K562 (cell line): Measurements from ENCODE around the gene MDN1. TPM values are rescaled to one million over a fixed set of nuclear protein-coding genes. Genes with fewer than 3 reads are reported as not detected.

Experiments
- BCL6 ChIP-seq: fragments of 250-450 bp; sonication (Bioruptor Pico); IDR thresholded peaks from 2 replicates; pipeline ENCODE4 v1.4.0; 2020
- CHD2 ChIP-seq: IDR thresholded peaks from 2 replicates; pipeline ENCODE4 v1.6.1; 2011; ENCODE audit warnings: low read depth, low read length
- EGR1 ChIP-seq: fragments of 450-650 bp; conservative IDR thresholded peaks from 2 replicates; pipeline ENCODE4 v1.6.1; 2017; ENCODE audit warnings: mild to moderate bottlenecking
- FOXJ3 ChIP-seq: sonication (generic); formaldehyde crosslinking; IDR thresholded peaks from 2 replicates; pipeline ENCODE4 v1.4.0; 2020; ENCODE audit warnings: mild to moderate bottlenecking, missing genetic modification reagents
- HNRNPK ChIP-seq: fragments of 200-400 bp; formaldehyde crosslinking; IDR thresholded peaks from one replicate; pipeline ENCODE4 v1.6.1; 2018; ENCODE audit warnings: mild to moderate bottlenecking, low read depth, low read length; ENCODE audit not compliant: poor library complexity, severe bottlenecking
- HNRNPL ChIP-seq: fragments of 200-400 bp; formaldehyde crosslinking; IDR thresholded peaks from 2 replicates; pipeline ENCODE4 v1.6.1; 2017; ENCODE audit warnings: low read depth, mild to moderate bottlenecking, low read length
- IFI16 ChIP-seq: fragments of 250-450 bp; sonication (Bioruptor Pico); IDR thresholded peaks from 2 replicates; pipeline ENCODE4 v2.1.2; 2022; ENCODE audit warnings: mild to moderate bottlenecking, inconsistent platforms
- KHSRP ChIP-seq: fragments of 450-650 bp; IDR thresholded peaks from 2 replicates; pipeline ENCODE4 v1.6.1; 2017
- NCOA4 ChIP-seq: fragments of 450-650 bp; IDR thresholded peaks from 2 replicates; pipeline ENCODE4 v1.6.1; 2018; ENCODE audit warnings: mild to moderate bottlenecking; ENCODE audit not compliant: partially characterized antibody
- PHF21A ChIP-seq: fragments of 450-650 bp; IDR thresholded peaks from 2 replicates; pipeline ENCODE4 v1.6.1; 2017; ENCODE audit warnings: low read depth, borderline replicate concordance
- PTRF ChIP-seq: fragments of 450-650 bp; IDR thresholded peaks from 2 replicates; pipeline ENCODE4 v1.6.1; 2016; ENCODE audit warnings: mild to moderate bottlenecking, missing genetic modification characterization, missing compliant biosample characterization
- SAFB2 ChIP-seq: fragments of 200-400 bp; formaldehyde crosslinking; IDR thresholded peaks from 2 replicates; pipeline ENCODE4 v1.6.1; 2018; ENCODE audit warnings: borderline replicate concordance, low read length, low read depth, moderate library complexity; ENCODE audit not compliant: severe bottlenecking
- TEAD1 ChIP-seq, 2 experiments: fragments of 450-650 bp in 1 of 2; sonication (generic) in 1 of 2; formaldehyde crosslinking; IDR thresholded peaks; 2 replicates each; pipeline versions ENCODE4 v1.4.0 to v1.8.0; 2020 to 2022; ENCODE audit warnings: mild to moderate bottlenecking in 2 of 2, missing genetic modification reagents in 1 of 2
- ZNF449 ChIP-seq: fragments of 250-450 bp; sonication (Bioruptor Pico); IDR thresholded peaks from 2 replicates; pipeline ENCODE4 v1.8.0; 2022; ENCODE audit warnings: moderate library complexity, mild to moderate bottlenecking, inconsistent platforms
- ZNF717 ChIP-seq: fragments of 250-450 bp; sonication (Bioruptor Pico); IDR thresholded peaks from 2 replicates; pipeline ENCODE4 v1.5.0; 2021
- polyA plus RNA-seq, 8 experiments: library from polyadenylated mRNA; depleted of rRNA in 4 of 8; stranded (reverse) in 5 of 8; unstranded in 3 of 8; fragments of >200 nt; fragmentation: Nextera tagmentation in 2 of 8; fragmentation: Illumina TruSeq in 1 of 8; extraction: Ambion mirVana in 2 of 8; extraction: Trizol in 1 of 8; gene quantifications; 2 replicates each; pipeline versions ENCODE4 v1.2.1 to v1.2.3, GENCODE V29; 2011 to 2014; ENCODE audit warnings: inconsistent platforms in 1 of 8, missing spikeins in 1 of 8
- total RNA-seq, 7 experiments: library from RNA; depleted of rRNA in 6 of 7; stranded (reverse); fragments of >200 nt in 6 of 7; fragmentation: Illumina TruSeq in 2 of 7; extraction: Trizol in 2 of 7; gene quantifications; 2 replicates each; pipeline versions ENCODE4 v1.2.1 to v1.2.3, GENCODE V29; 2011 to 2021; ENCODE audit warnings: low replicate concordance in 1 of 7
- TF ChIP-seq, protein P1 (sequence below): fragments of 450-650 bp; formaldehyde crosslinking; IDR thresholded peaks from 2 replicates; pipeline ENCODE4 v1.4.0; 2020; ENCODE audit warnings: mild to moderate bottlenecking, mixed read lengths
- TF ChIP-seq, protein P2 (sequence below): fragments of 250-450 bp; sonication (Bioruptor Pico); IDR thresholded peaks from 2 replicates; pipeline ENCODE4 v1.5.0; 2021; ENCODE audit warnings: mild to moderate bottlenecking, moderate library complexity
- TF ChIP-seq, protein P3 (sequence below): IDR thresholded peaks from 2 replicates; pipeline ENCODE4 v1.6.1; 2011; ENCODE audit not compliant: insufficient read length; ENCODE audit errors: extremely low read depth
- TF ChIP-seq, protein P4 (sequence below): IDR thresholded peaks from 3 replicates; pipeline ENCODE4 v1.6.1; 2011; ENCODE audit warnings: borderline replicate concordance, mild to moderate bottlenecking; ENCODE audit not compliant: insufficient read length, insufficient read depth

MDN1 gene
- total and polyA plus RNA-seq, 9 of the 15 experiments (the other 6 are each of a cell fraction or from before 2014, with no cell fraction given): 25.6 to 93.6 (median 43.0) TPM

DNA sequence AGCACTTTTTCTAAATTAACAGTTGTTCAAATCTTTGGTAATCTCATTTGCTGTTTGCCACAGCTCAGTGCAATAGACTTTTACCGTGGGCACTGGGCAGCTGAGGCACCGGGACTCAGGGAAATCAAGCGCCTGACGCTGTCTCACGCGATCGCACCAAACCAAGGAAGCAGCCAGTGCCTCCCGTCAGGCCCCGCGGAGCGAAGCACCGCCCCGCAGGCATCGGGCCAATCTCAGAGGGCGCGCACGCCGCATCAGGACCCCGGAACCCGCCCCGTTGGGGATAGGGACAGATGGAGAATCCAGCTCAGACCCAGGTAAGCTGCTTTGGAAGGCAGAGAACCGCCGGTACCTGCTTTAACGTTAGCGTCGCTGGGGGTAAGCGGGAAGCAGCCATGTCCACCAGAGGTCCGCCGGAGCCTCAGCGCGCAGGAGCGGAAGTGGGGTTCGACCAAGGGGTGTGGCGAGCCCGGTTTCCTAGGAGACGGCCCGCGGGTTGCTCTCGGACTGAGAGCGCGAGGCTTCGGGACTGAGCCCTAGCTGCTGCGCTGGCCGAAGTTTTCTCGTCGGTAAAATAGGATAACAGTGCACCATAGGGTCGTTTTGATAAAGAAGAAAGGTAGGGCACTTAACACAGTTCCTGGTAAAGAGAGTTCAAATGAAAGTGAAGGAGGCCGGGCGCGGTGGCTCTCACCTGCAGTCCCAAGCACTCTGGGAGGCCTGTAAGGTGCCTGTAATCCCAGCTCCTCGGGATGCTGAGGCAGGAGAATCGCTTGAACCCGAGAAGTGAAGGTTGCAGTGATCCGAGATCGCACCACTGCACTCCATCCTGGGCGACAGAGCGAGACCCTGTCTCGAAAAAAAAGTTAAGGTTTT, 181.0 kb downstream of the MDN1 start, which contains the start of gene LYRM2 (continued):
- TF ChIP-seq, protein P1, sequence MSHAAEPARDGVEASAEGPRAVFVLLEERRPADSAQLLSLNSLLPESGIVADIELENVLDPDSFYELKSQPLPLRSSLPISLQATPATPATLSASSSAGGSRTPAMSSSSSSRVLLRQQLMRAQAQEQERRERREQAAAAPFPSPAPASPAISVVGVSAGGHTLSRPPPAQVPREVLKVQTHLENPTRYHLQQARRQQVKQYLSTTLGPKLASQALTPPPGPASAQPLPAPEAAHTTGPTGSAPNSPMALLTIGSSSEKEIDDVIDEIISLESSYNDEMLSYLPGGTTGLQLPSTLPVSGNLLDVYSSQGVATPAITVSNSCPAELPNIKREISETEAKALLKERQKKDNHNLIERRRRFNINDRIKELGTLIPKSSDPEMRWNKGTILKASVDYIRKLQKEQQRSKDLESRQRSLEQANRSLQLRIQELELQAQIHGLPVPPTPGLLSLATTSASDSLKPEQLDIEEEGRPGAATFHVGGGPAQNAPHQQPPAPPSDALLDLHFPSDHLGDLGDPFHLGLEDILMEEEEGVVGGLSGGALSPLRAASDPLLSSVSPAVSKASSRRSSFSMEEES (CRISPR knock-in tag): no peak
- TF ChIP-seq NCOA4 (no peak), IFI16 (no peak), FOXJ3 (CRISPR knock-in tag) (no peak), TEAD1 (CRISPR knock-in tag; IDR thresholded peaks at IDR 0.05) (0 out of 4 replicates have a peak, but pooled peaks of 1 of the 2 experiments have one; percentile 29), ZNF717 (CRISPR knock-in tag) (no peak), PHF21A (no peak), BCL6 (CRISPR knock-in tag) (no peak), HNRNPK (no peak), SAFB2 (no peak), HNRNPL (no peak), ZNF449 (no peak), PTRF (tag) (no peak), CHD2 (peak; percentile 83), EGR1 (no peak), KHSRP (no peak)
- TF ChIP-seq, protein P2, sequence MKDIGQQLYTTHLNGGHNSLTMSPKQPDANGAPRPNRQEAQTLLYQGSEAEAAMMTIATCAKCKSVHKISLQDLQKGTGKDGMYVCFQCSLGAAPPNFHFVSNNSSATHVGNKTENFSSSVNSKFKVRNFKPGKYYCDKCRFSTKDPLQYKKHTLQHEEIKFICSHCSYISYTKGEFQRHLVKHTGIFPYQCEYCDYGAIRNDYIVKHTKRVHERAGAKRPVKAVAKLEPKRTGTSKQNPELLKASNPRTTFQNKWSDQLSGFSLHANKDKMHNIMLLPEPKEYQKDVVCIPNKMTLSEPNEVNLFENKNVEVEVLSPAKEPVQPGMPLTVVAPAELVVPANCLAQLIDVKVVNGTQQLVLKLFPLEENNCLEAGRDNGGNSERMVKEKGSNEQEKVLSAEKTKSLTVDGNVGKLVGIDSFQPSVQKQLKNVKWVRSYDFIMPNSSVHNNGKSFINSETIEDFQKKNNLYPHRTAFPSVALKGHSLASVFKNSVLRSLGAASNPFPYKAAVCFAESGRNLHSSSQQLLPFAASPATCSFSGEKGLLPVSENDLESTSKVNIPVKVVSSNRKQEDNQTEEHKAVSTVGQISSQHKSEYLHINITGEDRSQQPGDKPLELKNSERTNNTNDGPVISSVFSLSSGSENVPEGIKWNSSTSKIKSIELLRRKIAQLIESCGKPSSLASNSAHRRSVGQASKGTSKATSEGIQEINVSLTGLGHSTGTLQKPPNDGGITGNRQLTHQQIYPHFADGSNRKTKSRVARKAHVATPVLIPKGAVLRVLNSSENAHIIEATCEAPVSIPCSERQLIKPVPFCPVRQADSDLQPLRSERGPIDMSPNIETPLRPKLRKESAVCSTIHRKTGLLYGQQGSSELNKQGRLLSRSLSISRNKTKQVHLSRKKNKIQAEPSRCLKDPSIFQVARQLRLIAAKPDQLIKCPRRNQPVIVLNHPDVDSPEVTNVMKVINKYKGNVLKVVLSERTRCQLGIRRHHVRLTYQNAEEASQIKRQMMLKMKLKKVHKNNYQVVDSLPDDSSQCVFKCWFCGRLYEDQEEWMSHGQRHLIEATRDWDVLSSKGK (CRISPR knock-in tag): no peak
- TF ChIP-seq, protein P3, sequence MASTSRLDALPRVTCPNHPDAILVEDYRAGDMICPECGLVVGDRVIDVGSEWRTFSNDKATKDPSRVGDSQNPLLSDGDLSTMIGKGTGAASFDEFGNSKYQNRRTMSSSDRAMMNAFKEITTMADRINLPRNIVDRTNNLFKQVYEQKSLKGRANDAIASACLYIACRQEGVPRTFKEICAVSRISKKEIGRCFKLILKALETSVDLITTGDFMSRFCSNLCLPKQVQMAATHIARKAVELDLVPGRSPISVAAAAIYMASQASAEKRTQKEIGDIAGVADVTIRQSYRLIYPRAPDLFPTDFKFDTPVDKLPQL: no peak
- TF ChIP-seq, protein P4, sequence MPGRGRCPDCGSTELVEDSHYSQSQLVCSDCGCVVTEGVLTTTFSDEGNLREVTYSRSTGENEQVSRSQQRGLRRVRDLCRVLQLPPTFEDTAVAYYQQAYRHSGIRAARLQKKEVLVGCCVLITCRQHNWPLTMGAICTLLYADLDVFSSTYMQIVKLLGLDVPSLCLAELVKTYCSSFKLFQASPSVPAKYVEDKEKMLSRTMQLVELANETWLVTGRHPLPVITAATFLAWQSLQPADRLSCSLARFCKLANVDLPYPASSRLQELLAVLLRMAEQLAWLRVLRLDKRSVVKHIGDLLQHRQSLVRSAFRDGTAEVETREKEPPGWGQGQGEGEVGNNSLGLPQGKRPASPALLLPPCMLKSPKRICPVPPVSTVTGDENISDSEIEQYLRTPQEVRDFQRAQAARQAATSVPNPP: no peak
